Measurements from ENCODE around the gene FBXL7. TPM values are rescaled to one million over a fixed set of nuclear protein-coding genes. Genes with fewer than 3 reads are reported as not detected.

Gene FBXL7
- total RNA-seq, 1 donor from 2014 or later, result 30.4 TPM

DNA sequence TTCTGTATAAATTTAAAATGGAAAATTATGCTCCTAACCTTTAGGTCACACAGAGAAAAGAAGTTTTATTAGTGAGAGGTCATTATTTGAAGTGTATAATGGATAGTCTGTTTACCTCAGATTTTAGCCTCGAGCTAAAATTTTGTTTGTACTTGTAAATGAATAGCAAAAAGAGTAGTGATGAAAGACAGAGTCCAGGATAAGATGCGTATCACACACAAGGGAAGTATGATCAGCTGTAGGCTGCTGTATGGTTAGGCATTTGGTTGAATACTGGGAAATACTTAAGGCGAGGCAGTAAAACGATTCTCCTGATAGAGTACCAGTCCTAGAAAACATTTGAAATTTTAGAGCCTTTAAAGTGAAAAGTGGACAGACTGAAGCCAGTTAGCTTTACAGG is 92.7 kb downstream of the FBXL7 start:
- no peak for DNase-seq (ENCODE audit: low spot score in 2 of 2)
- TF ChIP-seq, protein P1, sequence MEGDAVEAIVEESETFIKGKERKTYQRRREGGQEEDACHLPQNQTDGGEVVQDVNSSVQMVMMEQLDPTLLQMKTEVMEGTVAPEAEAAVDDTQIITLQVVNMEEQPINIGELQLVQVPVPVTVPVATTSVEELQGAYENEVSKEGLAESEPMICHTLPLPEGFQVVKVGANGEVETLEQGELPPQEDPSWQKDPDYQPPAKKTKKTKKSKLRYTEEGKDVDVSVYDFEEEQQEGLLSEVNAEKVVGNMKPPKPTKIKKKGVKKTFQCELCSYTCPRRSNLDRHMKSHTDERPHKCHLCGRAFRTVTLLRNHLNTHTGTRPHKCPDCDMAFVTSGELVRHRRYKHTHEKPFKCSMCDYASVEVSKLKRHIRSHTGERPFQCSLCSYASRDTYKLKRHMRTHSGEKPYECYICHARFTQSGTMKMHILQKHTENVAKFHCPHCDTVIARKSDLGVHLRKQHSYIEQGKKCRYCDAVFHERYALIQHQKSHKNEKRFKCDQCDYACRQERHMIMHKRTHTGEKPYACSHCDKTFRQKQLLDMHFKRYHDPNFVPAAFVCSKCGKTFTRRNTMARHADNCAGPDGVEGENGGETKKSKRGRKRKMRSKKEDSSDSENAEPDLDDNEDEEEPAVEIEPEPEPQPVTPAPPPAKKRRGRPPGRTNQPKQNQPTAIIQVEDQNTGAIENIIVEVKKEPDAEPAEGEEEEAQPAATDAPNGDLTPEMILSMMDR (IDR thresholded peaks at IDR 0.05), result no peak
- Histone ChIP-seq H3K27me3 (no peaks in the 10 kb centered on the region), H3K4me1 (no peaks in the 10 kb centered on the region), H3K36me3 (no peaks in the 10 kb centered on the region), H3K4me3 (no peak overlapping the region), H3K27ac (no peak overlapping the region), H3K9me3 (no peaks in the 10 kb centered on the region)
- intact Hi-C loops (cut with DNase I), result no loop called here

DNA sequence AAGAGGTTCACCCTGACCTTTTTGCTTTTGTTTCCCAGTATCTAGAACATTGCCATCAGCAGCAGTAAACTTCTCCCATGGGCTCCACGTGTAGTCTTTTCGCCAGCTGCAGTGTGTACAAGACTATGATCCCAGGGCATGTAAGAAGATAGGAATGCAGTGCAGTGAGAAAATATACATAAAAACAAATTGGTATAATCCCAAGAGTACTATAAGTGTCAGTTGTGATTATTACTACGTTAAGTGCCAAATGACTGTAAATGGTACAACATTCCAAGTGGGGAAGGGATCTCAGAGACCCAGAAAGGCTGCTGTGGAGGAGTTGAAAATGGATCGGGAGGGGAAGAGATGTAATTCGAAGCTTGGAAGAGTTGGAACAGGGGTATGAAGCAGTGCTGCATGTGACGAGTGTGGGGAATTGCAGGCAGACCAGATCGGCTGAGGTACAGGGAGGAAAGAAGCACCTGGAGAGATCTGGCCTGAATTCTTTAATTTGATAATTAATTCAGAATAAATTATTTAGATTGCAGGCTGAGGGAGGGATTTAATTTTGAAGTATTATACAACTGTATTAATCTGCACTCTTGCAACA is 95.1 kb downstream of the FBXL7 start:
- Histone ChIP-seq H3K9me3 (no peaks in the 10 kb centered on the region), H3K36me3 (no peaks in the 10 kb centered on the region), H3K4me1 (no peaks in the 10 kb centered on the region), H3K4me3 (no peak overlapping the region), H3K27me3 (no peaks in the 10 kb centered on the region), H3K27ac (no peak overlapping the region)
- intact Hi-C loops (cut with DNase I), result no loop called here
- TF ChIP-seq, protein P1 (IDR thresholded peaks at IDR 0.05), result no peak
- DNase-seq (ENCODE audit: low spot score in 2 of 2), result no peak

DNA sequence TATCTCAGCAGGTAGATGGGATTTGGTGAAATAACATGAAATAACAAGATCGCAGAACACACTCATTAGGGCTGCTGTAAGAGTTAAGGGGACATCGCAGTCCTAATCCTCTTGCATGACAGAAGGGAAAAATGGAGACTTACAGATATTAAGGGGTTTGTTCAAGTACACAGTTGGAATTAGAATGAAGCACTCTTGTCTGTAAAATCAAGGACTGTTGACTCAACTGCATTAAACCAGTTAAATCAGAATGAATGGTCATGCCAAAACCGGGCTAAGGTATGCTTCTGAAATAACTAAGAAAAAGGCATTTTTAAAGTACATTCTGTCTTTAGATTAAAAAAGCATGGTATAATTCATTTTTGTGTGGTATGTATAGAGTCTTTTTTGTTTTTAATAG is 95.9 kb downstream of the FBXL7 start:
- Histone ChIP-seq H3K36me3 (no peaks in the 10 kb centered on the region), H3K27ac (no peak overlapping the region), H3K27me3 (no peaks in the 10 kb centered on the region), H3K9me3 (no peaks in the 10 kb centered on the region), H3K4me1 (no peaks in the 10 kb centered on the region), H3K4me3 (no peak overlapping the region)
- DNase-seq (ENCODE audit: low spot score in 2 of 2), result no peak
- intact Hi-C loops (cut with DNase I), result no loop called here
- TF ChIP-seq, protein P1 (IDR thresholded peaks at IDR 0.05), result no peak

DNA sequence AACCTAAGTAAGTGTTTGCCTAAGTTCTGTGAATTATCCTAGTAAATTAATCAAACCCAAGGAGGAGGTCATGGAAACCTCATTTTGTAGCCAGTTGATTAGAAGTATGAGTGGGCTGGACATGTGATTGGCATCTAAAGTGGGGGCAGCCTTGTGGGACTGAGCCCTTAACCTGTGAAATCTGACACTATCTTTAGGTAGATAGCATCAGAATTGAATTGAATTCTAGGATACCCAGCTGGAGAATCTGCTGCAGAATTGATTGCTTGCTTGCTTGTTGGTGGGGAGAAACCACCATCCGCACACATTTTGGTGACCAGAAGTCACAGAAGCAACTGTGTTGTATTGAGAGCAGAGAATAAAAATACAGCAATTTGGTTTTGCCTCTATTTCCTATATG is 97.0 kb downstream of the FBXL7 start:
- H3K9me3 ChIP-seq, result no peaks in the 10 kb centered on the region
- no peak overlapping the region for H3K27ac ChIP-seq
- intact Hi-C loops (cut with DNase I), result no loop called here
- TF ChIP-seq, protein P1 (IDR thresholded peaks at IDR 0.05), result no peak
- H3K4me3 ChIP-seq, result no peak overlapping the region
- no peaks in the 10 kb centered on the region for H3K27me3 ChIP-seq
- H3K36me3 ChIP-seq, result no peaks in the 10 kb centered on the region
- DNase-seq (ENCODE audit: low spot score in 2 of 2), result no peak
- H3K4me1 ChIP-seq, result no peaks in the 10 kb centered on the region

DNA sequence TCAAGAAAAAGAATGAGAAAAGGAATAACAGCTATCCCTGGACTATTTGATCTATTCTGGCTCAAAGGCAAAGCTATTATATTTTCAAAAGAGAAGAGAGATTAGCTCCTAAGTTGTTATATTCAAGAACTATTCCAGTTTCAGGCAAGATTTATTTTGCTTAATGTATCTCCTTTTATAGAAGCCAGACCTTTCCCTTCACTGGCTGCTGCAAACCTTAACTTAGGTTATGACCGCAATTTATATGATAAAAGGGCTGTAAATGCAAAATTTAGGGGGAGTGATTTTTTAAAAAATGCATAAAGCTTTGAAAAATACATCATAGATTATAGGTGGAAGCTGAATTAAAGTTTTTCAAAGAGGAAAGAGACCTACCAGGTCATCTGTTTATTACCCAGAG is 97.8 kb downstream of the FBXL7 start:
- intact Hi-C loops (cut with DNase I), result no loop called here
- no peak for DNase-seq (ENCODE audit: low spot score in 2 of 2)
- no peak overlapping the region for H3K4me3 ChIP-seq
- TF ChIP-seq, protein P1 (IDR thresholded peaks at IDR 0.05), result no peak
- H3K36me3 ChIP-seq, result no peaks in the 10 kb centered on the region
- no peaks in the 10 kb centered on the region for H3K9me3 ChIP-seq
- H3K27me3 ChIP-seq, result no peaks in the 10 kb centered on the region
- no peak overlapping the region for H3K27ac ChIP-seq
- no peaks in the 10 kb centered on the region for H3K4me1 ChIP-seq

Measured in ascending aorta (tissue), 2 donors.